ENCODE results near the gene PTCRA. TPM values are rescaled to one million over a fixed set of nuclear protein-coding genes. Genes with fewer than 3 reads are reported as not detected.

PTCRA gene
- total RNA-seq, 1 experiment from 2014 or later, result 9.7 TPM

- in situ Hi-C loops (cut with HindIII; ENCODE audit: low pct_unique_long_range_greater_than_20kb, low sequenced_read_pairs), result no loop called here
- no peak for DNase-seq (ENCODE audit: low read depth, low spot score)
Observed at GRCh38 chr6:42963179-42963854, 47.5 kb downstream of the PTCRA start.

- peak; percentile 81 for DNase-seq (ENCODE audit: low read depth, low spot score)
- in situ Hi-C loops (cut with HindIII; ENCODE audit: low pct_unique_long_range_greater_than_20kb, low sequenced_read_pairs), result no loop called here
Observed at GRCh38 chr6:42963855-42964605, 48.2 kb downstream of the PTCRA start.

- in situ Hi-C loops (cut with HindIII; ENCODE audit: low pct_unique_long_range_greater_than_20kb, low sequenced_read_pairs), result no loop called here
- DNase-seq (ENCODE audit: low read depth, low spot score), result no peak
Observed at GRCh38 chr6:42966571-42966970, 50.7 kb downstream of the PTCRA start.

- DNase-seq (ENCODE audit: low read depth, low spot score), result no peak
- in situ Hi-C loops (cut with HindIII; ENCODE audit: low pct_unique_long_range_greater_than_20kb, low sequenced_read_pairs), result no loop called here
Observed at GRCh38 chr6:42967228-42967627, 51.4 kb downstream of the PTCRA start.

GRCh38 chr6:42968126-42968701, 52.4 kb downstream of the PTCRA start:
- no peak for DNase-seq (ENCODE audit: low read depth, low spot score)
- in situ Hi-C loops (cut with HindIII; ENCODE audit: low pct_unique_long_range_greater_than_20kb, low sequenced_read_pairs), result no loop called here

- DNase-seq (ENCODE audit: low read depth, low spot score), result no peak
- in situ Hi-C loops (cut with HindIII; ENCODE audit: low pct_unique_long_range_greater_than_20kb, low sequenced_read_pairs), result no loop called here
Observed at GRCh38 chr6:42968783-42969182, 52.9 kb downstream of the PTCRA start.

- no peak for DNase-seq (ENCODE audit: low read depth, low spot score)
- in situ Hi-C loops (cut with HindIII; ENCODE audit: low pct_unique_long_range_greater_than_20kb, low sequenced_read_pairs), result no loop called here
Observed at GRCh38 chr6:42969431-42969830, 53.6 kb downstream of the PTCRA start.

- in situ Hi-C loops (cut with HindIII; ENCODE audit: low pct_unique_long_range_greater_than_20kb, low sequenced_read_pairs), result no loop called here
- DNase-seq (ENCODE audit: low read depth, low spot score), result no peak
Observed at GRCh38 chr6:42969934-42970333, 54.1 kb downstream of the PTCRA start.

- no peak for DNase-seq (ENCODE audit: low read depth, low spot score)
- in situ Hi-C loops (cut with HindIII; ENCODE audit: low pct_unique_long_range_greater_than_20kb, low sequenced_read_pairs), result no loop called here
Observed at GRCh38 chr6:42970871-42971612, 55.2 kb downstream of the PTCRA start.

GRCh38 chr6:42971746-42972327, 56.0 kb downstream of the PTCRA start:
- in situ Hi-C loops (cut with HindIII; ENCODE audit: low pct_unique_long_range_greater_than_20kb, low sequenced_read_pairs), result no loop called here
- DNase-seq (ENCODE audit: low read depth, low spot score), result no peak

- in situ Hi-C loops (cut with HindIII; ENCODE audit: low pct_unique_long_range_greater_than_20kb, low sequenced_read_pairs), result no loop called here
- DNase-seq (ENCODE audit: low read depth, low spot score), result no peak
Observed at GRCh38 chr6:42973926-42974325, 58.1 kb downstream of the PTCRA start.

- no peak for DNase-seq (ENCODE audit: low read depth, low spot score)
- in situ Hi-C loops (cut with HindIII; ENCODE audit: low pct_unique_long_range_greater_than_20kb, low sequenced_read_pairs), result no loop called here
Observed at GRCh38 chr6:42974919-42975505, 59.2 kb downstream of the PTCRA start.

Other genes starting within 250 kb of the PTCRA start
- not detected in 2 replicates for gene PRPH2, start 193.5 kb upstream of the PTCRA start, total RNA-seq (2014; rRNA removed; shearing (Covaris generic))
- 35.2 and 37.9 TPM in 2 replicates for gene TBCC, start 169.9 kb upstream of the PTCRA start, total RNA-seq (2014; rRNA removed; shearing (Covaris generic))
- 5.2 and 5.6 TPM in 2 replicates for gene BICRAL, start 134.0 kb upstream of the PTCRA start, total RNA-seq (2014; rRNA removed; shearing (Covaris generic))
- gene RPL7L1, start 36.4 kb upstream of the PTCRA start, total RNA-seq (2014; rRNA removed; shearing (Covaris generic)), result 110 and 112 TPM in 2 replicates
- 38.6 and 40.1 TPM in 2 replicates for gene CNPY3, start 13.4 kb downstream of the PTCRA start, total RNA-seq (2014; rRNA removed; shearing (Covaris generic))
- gene GNMT, start 44.7 kb downstream of the PTCRA start, total RNA-seq (2014; rRNA removed; shearing (Covaris generic)), result 0.34 TPM in 1 of 2 replicates, not detected in the other
- gene PEX6, start 63.1 kb downstream of the PTCRA start, total RNA-seq (2014; rRNA removed; shearing (Covaris generic)), result 15.2 and 18.4 TPM in 2 replicates
- gene PPP2R5D, start 68.5 kb downstream of the PTCRA start, total RNA-seq (2014; rRNA removed; shearing (Covaris generic)), result 37.3 and 39.1 TPM in 2 replicates
- gene MEA1, start 97.9 kb downstream of the PTCRA start, total RNA-seq (2014; rRNA removed; shearing (Covaris generic)), result 66.6 and 79.1 TPM in 2 replicates
- 61.6 and 67.9 TPM in 2 replicates for gene KLHDC3, start 98.2 kb downstream of the PTCRA start, total RNA-seq (2014; rRNA removed; shearing (Covaris generic))
- gene RRP36, start 105.6 kb downstream of the PTCRA start, total RNA-seq (2014; rRNA removed; shearing (Covaris generic)), result 81.9 and 89.9 TPM in 2 replicates
- gene CUL7, start 137.8 kb downstream of the PTCRA start, total RNA-seq (2014; rRNA removed; shearing (Covaris generic)), result 18.8 and 20.2 TPM in 2 replicates
- 49.9 and 51.9 TPM in 2 replicates for gene MRPL2, start 143.4 kb downstream of the PTCRA start, total RNA-seq (2014; rRNA removed; shearing (Covaris generic))
- 6.8 and 8.3 TPM in 2 replicates for gene KLC4, start 143.6 kb downstream of the PTCRA start, total RNA-seq (2014; rRNA removed; shearing (Covaris generic))
- gene PTK7, start 160.3 kb downstream of the PTCRA start, total RNA-seq (2014; rRNA removed; shearing (Covaris generic)), result 19.7 TPM in 2 replicates

Measured in SK-MEL-5 (cell line).